ENCODE data around the gene OOSP3.

Gene OOSP3

DNA sequence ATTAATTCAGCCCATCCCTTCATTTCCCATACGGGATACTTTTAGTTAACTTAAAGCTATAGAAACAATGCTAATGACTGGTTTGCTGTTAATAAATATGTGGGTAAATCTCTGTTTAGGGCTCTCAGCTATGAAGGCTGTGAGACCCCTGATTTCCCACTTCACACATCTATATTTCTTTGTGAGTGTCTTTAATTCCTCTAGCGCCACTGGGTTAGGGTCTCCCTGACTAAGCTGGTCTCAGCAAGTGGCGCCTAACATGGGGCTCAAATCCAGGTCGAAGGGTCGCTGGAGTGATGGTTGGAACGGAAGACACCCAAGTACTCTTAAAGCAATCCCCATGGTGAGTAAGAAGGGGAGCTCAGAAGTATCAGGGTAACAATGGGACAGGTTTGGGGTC is 45.2 kb downstream of the OOSP3 start:
- Histone ChIP-seq H3K36me3 (ENCODE audit: control insufficient read depth, insufficient read depth, low read length) (no peaks in the 10 kb centered on the region), H3K27ac (ENCODE audit: low read depth, low read length) (no peak overlapping the region), H3K4me3 (ENCODE audit: low read length) (no peak overlapping the region), H3K27me3 (ENCODE audit: control insufficient read depth, insufficient read depth, low read length) (no peaks in the 10 kb centered on the region), H3K9ac (ENCODE audit: low read length) (no peak overlapping the region), H3K4me1 (ENCODE audit: control insufficient read depth, insufficient read depth, low read length) (no peaks in the 10 kb centered on the region)

DNA sequence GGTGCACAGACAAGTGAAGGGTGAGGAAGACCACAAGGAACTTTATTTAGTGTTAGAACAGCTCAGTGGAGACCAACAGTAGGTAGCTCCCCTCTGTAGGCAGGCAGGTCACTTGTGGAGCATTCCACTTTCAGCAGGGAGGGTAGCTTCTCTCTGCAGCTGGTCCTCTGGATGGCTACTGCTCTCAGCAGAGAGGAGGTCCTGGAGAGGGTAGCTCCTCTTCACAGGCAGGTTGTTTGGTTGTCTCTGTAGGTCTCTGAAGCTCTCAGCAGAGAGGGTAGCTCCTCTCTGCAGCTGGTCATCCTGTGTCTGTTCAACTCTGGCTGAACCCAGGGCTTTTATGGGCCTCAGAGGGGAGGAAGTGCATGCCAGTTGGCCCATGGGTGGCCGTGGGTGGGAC is 53.1 kb downstream of the OOSP3 start:
- H3K9ac ChIP-seq (ENCODE audit: low read length), result no peak overlapping the region
- no peaks in the 10 kb centered on the region for H3K4me1 ChIP-seq (ENCODE audit: control insufficient read depth, insufficient read depth, low read length)
- no peak overlapping the region for H3K4me3 ChIP-seq (ENCODE audit: low read length)
- H3K27ac ChIP-seq (ENCODE audit: low read depth, low read length), result no peak overlapping the region
- no peaks in the 10 kb centered on the region for H3K36me3 ChIP-seq (ENCODE audit: control insufficient read depth, insufficient read depth, low read length)
- H3K27me3 ChIP-seq (ENCODE audit: control insufficient read depth, insufficient read depth, low read length), result no peaks in the 10 kb centered on the region

DNA sequence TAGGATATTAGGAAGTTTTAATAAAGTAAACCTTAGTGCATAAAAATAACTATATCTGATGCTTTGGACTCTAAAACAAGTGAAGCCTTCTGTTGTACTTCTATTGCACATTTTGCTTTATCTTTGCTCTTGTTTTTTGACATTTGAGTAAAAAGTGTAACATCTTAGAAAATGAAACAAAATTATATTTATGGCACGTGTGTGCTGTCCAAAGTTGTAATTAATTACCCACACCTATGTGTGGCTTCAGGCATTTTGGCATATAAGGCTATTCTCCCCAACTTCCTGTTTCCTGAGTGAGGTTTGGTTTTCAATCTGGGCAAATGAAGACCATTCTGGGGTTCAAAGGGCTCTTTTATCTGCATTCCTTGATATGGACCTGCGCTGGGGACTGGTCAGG is 59.5 kb downstream of the OOSP3 start, which contains the start of gene OOSP1:
Gene OOSP1, plus strand, starts transcription at position 301 of the 400 bp plus-strand sequence. Its CDS starts 23 bp downstream, at position 324.
- Histone ChIP-seq H3K9ac (ENCODE audit: low read length) (no peak within 1 kb of the TSS), H3K36me3 (ENCODE audit: control insufficient read depth, insufficient read depth, low read length) (no peaks in the 10 kb centered on the region), H3K4me3 (ENCODE audit: low read length) (no peak within 1 kb of the TSS)

DNA sequence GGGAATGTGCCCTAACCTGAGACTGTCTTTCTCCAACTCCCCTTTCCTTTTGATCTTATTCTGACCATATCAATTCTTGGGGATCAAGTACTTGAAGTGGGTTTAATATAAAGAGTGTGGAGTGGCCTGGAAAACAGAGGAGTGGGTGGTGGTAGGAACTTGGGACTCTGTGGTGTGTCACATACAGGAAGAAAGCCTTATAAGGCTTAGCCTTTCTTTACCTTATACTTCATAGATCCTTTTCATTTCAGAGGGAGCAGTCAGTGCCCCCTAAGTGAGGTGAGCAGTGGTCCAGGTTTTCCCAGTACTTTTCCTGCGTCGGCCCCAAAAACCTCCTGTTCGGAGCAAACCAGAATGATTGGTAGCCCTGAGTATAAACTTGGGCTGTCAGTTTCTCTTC is 60.1 kb downstream of the OOSP3 start:
- no peak overlapping the region for H3K9ac ChIP-seq (ENCODE audit: low read length)
- H3K27ac ChIP-seq (ENCODE audit: low read depth, low read length), result no peak overlapping the region
- no peaks in the 10 kb centered on the region for H3K27me3 ChIP-seq (ENCODE audit: control insufficient read depth, insufficient read depth, low read length)
- no peaks in the 10 kb centered on the region for H3K36me3 ChIP-seq (ENCODE audit: control insufficient read depth, insufficient read depth, low read length)
- no peak overlapping the region for H3K4me3 ChIP-seq (ENCODE audit: low read length)
- no peaks in the 10 kb centered on the region for H3K4me1 ChIP-seq (ENCODE audit: control insufficient read depth, insufficient read depth, low read length)

More for the DNA sequence above, 59.5 kb downstream of the OOSP3 start, which contains the start of gene OOSP1:
- H3K4me1 ChIP-seq (ENCODE audit: control insufficient read depth, insufficient read depth, low read length), result no peaks in the 10 kb centered on the region
- H3K27me3 ChIP-seq (ENCODE audit: control insufficient read depth, insufficient read depth, low read length), result no peaks in the 10 kb centered on the region
- H3K27ac ChIP-seq (ENCODE audit: low read depth, low read length), result no peak within 1 kb of the TSS

DNA sequence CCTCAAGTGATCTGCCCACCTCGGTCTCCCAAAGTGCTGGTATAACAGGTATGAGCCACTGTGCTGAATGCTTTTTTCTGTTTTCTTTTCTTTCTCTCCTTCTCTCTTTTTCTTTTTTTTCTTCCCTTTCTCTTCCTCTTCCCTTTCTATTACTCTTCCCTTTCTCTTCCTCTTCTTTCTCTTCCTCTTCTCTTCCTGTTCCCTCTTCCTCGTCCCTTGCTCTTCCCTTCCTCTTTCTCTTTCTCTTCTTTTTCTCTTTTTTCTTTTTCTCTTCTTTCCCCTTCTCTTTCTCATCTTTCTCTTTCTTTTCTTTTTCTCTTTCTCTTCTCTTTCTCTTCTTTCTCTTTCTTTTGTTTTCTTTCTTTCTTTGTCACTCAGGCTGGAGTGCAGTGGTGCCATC is 60.9 kb downstream of the OOSP3 start:
- H3K27ac ChIP-seq (ENCODE audit: low read depth, low read length), result no peak overlapping the region
- H3K36me3 ChIP-seq (ENCODE audit: control insufficient read depth, insufficient read depth, low read length), result no peaks in the 10 kb centered on the region
- no peak overlapping the region for H3K9ac ChIP-seq (ENCODE audit: low read length)
- H3K27me3 ChIP-seq (ENCODE audit: control insufficient read depth, insufficient read depth, low read length), result no peaks in the 10 kb centered on the region
- no peaks in the 10 kb centered on the region for H3K4me1 ChIP-seq (ENCODE audit: control insufficient read depth, insufficient read depth, low read length)
- H3K4me3 ChIP-seq (ENCODE audit: low read length), result no peak overlapping the region

DNA sequence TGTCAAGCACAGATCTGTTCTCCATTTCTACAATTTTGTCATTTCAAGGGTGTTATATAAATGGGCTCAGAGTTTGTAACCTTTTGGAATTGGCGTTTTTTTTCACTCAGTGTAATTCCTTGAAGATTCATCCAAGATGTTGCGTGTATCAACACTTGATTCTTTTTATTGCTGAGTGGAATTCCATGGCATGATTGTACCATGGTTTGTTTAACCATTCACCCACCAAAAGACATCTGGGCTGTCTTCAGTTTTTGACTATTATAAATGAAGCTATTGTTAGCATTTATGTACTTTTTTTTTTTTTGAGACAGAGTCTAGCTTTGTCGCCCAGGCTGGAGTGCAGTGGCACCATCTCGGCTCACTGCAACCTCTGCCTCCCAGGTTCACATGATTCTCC is 62.5 kb downstream of the OOSP3 start:
- Histone ChIP-seq H3K36me3 (ENCODE audit: control insufficient read depth, insufficient read depth, low read length) (no peaks in the 10 kb centered on the region), H3K4me1 (ENCODE audit: control insufficient read depth, insufficient read depth, low read length) (no peaks in the 10 kb centered on the region), H3K4me3 (ENCODE audit: low read length) (no peak overlapping the region), H3K27me3 (ENCODE audit: control insufficient read depth, insufficient read depth, low read length) (no peaks in the 10 kb centered on the region), H3K9ac (ENCODE audit: low read length) (no peak overlapping the region), H3K27ac (ENCODE audit: low read depth, low read length) (no peak overlapping the region)

DNA sequence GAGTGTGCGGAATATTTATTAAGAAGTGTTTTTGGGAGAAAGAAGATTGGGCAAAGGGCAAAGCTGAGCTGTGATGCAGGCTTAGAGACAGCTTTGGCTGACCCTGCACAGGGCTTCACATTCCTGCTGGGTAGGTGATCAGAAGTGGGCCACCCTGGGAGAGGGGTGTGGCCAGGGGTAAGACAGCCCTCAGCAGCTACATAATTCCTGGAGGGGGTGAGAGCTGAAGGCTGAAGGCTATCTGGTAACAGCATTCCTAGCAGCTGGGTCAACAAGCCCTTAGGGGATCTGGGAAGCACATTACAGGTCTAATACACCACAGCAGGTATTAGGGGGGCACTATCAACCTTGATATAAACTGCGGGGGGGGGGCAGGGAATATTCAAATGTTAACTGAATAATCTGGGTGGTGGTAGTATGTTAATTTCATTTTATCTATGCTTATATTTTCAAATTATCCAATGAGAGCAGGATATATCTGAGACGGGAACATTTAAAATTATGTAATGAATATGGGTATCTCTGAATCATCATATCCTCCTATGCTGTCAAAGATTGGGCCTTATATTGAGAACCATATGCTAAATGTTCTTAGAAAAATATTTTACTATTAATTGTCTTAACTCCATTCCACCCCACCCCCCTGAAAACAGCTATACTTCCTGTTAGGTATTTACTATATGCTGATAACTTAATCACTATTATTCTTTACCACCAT is 65.6 kb downstream of the OOSP3 start:
- Histone ChIP-seq H3K27ac (ENCODE audit: low read depth, low read length) (no peak overlapping the region), H3K4me1 (ENCODE audit: control insufficient read depth, insufficient read depth, low read length) (no peaks in the 10 kb centered on the region), H3K36me3 (ENCODE audit: control insufficient read depth, insufficient read depth, low read length) (no peaks in the 10 kb centered on the region), H3K27me3 (ENCODE audit: control insufficient read depth, insufficient read depth, low read length) (no peaks in the 10 kb centered on the region), H3K4me3 (ENCODE audit: low read length) (no peak overlapping the region), H3K9ac (ENCODE audit: low read length) (no peak overlapping the region)

DNA sequence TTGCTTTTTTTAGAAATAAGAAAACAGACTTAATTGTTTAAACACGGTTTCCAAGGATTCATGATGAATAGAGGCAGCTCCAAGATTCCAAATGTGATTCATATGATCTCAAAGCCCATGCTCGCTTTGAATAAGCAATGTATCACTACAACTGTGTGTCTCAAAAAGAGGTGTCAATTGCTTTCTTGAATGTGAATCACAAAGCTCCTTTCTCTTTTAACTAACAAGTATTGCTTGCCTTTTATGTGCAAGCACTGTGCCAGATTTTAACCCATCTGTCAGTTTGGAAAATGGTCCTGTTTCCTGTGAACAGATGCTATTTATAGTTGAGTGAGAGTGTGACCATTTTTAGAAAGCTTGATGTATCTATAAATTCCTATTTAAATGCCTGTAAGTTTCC is 66.1 kb downstream of the OOSP3 start:
- H3K4me1 ChIP-seq (ENCODE audit: control insufficient read depth, insufficient read depth, low read length), result no peaks in the 10 kb centered on the region
- H3K4me3 ChIP-seq (ENCODE audit: low read length), result no peak overlapping the region
- no peak overlapping the region for H3K9ac ChIP-seq (ENCODE audit: low read length)
- H3K36me3 ChIP-seq (ENCODE audit: control insufficient read depth, insufficient read depth, low read length), result no peaks in the 10 kb centered on the region
- H3K27me3 ChIP-seq (ENCODE audit: control insufficient read depth, insufficient read depth, low read length), result no peaks in the 10 kb centered on the region
- H3K27ac ChIP-seq (ENCODE audit: low read depth, low read length), result no peak overlapping the region

Measured in rectal smooth muscle tissue (tissue), 1 donor.